ENCODE results near the gene MTFR1L.

The MTFR1L gene

DNA sequence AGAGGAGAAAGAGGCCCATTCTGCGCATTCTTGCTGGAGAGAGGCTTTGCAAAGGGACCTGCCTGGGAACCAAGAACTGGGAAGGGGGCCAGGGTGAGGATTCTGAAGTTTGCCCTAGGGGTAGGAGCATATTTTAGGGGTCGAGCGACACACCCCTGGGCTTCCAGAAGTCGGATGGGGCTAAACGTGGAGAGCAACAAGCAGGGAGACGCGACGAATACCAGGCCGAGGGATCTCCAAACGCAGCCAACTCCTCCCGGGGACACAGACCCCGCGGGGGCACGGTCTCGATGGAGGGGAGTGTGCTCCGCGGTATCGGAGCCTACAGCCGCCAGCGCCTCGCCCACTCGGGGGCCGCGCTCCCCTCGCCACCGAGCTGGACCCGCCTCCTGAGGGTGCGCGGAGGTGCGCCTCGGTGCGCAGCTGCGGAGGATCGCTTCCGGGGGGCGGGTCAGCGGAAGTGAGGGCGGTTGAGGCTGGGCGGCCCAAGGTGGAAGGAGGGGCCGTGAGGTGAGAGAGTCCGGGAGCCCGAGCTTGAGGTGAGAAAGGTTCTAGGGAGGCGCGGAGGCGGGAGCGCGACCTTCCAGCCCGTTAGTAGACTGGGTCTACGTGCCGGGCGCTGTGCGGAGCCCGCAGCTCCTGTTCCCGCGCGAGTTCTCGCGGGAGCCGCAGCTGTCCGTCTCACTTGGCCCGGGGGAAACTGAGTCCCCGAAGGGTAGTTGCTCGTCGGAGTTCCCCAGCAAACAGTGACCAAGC, at the start of gene MTFR1L:
Gene MTFR1L (plus strand): TSS at position 464 of the 756 bp plus-strand sequence. CDS start 3,151 bp downstream, outside the sequence.
- DNase-seq (ENCODE audit: extremely low spot score, insufficient read length, low read depth) (peak; percentile 98), FAIRE-seq (peak; percentile 97)

DNA sequence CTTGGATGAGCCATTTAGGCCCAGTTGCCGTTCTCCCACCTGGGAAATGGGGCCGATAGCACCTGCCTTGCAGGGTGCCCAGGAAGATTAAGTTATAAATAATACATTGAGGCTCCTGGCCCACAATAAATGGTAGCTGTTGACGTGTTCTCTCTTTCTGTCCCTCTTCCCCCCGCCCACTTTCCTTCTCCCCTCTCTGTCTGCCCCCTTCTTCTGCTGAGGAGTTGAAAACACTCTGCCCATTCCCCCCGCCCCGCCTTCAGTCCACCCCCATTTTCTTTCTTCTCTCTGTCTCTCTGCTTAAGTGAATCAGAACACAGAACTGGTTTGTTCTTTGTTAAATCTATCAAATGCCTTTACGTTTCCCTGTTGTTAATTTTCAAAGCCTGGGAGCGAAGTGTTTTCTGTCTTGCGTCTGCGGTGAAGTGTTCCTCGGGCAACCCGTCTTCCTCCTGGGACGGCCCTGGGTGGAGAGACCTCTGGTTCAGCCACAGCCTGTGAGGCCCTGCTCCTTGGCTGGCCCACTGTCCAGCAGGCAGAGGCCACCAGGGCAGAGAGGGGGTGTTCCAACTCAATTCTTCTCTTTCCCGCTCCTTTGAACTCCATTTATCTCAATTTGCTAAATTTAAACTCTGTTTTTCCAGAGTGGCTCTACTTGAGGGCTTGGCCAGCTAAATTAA, 49.1 kb upstream of the MTFR1L start:
- DNase-seq (ENCODE audit: extremely low spot score, insufficient read length, low read depth): no peak
- no peak for FAIRE-seq

DNA sequence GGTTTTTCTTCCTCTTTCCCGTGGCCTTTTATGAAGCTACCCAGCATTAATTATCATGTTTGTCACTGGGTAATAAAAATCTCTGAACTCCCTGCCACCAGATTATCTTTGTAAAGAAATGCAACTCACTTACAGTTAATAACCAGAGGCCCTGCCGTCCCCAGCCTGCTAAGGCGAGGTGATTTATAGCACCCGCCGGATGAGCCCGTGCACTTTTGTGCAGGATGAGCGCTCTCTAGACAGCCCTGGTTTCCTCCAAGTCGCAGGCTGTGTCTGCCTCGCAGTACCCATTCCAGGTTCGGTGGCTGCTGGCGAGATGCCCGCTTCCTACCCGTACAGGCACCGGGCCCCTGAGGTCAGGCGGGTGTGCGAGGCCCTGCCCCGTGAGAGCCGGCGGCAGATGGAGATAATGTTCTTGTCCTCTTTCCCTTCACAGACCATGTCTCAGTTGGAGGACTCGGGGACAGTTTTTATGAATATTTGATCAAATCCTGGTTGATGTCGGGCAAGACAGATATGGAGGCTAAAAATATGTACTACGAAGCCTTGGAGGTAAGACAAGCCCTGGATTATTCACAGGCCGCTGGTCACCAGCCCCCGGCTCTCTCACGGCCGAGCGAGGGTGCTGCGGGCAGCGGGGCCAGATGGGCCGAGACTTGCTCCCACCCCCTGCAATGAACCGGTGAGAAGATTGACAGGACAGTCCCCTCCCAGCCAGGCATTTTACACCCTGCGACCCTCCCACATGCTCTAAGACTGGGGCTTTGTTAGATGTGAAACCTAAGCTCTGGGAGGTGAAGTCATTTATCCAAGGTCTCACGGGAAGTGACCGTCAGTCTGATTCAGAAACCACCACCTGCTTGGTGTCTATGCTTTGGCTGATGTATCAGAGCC, 48.3 kb upstream of the MTFR1L start:
- no peak for DNase-seq (ENCODE audit: extremely low spot score, insufficient read length, low read depth)
- no peak for FAIRE-seq

DNA sequence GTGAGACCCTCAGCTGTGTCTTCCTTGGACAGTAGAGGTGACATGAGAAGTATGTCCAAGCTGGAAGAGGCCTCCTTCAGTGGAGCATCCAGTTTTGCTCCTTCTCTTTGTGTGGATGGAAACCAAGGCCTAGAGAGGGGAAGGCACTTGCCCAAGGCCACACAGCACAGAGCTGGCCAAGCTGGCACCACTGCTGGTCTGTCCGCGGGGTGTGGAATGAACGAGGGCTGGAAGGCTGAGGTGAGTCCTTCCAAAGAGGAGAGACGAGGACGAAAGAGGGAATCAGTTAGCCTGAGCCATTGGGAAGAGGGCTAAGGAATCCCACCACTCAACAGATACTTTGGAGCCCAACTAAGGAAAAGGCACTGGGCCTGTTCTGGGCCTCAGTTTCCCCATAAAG, 47.6 kb upstream of the MTFR1L start:
- no peak for DNase-seq (ENCODE audit: extremely low spot score, insufficient read length, low read depth)
- no peak for FAIRE-seq

DNA sequence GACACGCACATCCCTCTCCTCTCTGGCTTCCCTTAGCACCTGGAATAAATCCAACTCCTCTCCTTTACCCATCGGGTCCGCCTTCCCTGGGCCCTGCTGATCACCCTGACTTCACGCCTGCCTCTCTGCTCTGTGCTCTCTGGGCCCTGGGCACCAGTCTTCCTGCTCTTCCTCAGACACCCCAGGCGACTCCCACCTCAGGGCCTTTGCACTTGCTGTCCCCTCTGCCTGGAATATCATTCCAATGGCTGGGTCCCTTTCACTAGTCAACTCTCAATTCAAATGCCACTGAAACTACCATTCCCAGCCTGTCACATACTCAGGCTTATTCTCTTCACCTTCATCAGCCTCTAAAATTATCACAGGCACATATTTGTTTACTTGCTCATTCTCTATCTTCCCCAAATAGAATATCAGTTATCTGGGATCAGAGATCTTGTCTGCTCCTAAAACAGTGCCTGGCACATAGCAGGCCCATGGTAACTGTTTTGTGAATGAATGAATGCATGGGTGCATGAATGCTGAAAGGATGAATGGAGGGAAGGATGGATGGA, 47.0 kb upstream of the MTFR1L start:
- FAIRE-seq: no peak
- no peak for DNase-seq (ENCODE audit: extremely low spot score, insufficient read length, low read depth)

DNA sequence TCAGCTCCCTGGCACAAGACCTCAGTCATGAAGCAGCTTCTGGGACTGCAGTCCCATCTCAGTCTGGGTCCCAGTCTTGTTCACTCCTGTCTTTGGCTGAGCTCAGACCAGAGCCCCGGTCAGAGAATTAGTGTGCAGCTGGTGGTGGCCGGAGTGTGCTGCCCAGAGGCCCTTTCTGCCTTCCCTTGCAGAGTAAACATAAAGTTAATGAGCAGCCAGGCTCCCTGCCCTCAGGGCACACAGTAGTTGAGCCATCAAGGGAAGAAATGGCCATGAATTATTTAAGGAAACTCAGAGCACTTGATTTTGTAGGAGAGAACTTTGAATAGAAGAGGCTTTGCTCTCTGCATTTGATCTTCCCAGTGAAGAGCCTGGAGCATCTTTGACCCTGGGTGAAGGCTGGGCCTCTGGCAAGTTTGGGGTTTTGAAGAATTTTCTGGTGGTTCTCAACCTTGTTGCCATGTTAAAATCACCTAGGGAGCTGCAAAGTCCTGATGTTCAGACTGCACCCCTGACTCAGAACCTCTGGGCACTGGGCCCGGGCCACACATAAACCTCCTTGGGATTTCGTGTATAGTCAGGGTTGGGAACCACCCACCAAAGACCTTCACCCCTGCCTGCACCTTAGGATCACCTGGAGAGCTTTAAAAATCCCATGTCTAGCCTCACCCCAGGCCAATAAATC, 46.2 kb upstream of the MTFR1L start:
- DNase-seq (ENCODE audit: extremely low spot score, insufficient read length, low read depth): no peak
- no peak for FAIRE-seq

DNA sequence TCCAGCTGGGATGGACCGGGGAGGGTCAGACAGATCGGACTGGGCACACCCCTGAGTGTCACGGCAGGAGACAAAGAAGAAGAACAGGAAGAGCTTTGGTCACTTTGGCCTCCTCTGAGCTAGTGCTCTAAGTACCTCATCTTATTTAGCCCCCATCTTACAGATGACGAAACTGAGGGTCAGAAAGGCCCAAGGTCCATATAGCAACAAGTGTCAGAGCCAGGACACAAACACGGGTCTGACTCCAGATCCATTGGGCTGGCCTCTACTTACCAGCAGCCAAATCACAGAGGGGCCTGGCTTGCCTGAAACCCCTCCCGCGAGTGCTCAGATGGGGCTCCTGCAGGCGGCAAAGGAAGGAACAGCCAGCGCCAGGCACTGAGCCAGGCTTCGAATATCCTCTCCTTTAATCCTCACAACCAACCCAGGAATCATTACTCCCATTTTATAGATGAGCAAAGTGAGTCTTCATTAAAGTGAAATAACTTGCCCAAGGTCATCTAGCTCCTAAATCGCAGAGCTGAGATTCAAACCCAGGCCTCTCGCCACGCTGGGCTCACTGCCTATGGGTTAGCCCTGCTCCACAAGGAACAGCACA, 45.4 kb upstream of the MTFR1L start:
- DNase-seq (ENCODE audit: extremely low spot score, insufficient read length, low read depth): no peak
- FAIRE-seq: no peak

DNA sequence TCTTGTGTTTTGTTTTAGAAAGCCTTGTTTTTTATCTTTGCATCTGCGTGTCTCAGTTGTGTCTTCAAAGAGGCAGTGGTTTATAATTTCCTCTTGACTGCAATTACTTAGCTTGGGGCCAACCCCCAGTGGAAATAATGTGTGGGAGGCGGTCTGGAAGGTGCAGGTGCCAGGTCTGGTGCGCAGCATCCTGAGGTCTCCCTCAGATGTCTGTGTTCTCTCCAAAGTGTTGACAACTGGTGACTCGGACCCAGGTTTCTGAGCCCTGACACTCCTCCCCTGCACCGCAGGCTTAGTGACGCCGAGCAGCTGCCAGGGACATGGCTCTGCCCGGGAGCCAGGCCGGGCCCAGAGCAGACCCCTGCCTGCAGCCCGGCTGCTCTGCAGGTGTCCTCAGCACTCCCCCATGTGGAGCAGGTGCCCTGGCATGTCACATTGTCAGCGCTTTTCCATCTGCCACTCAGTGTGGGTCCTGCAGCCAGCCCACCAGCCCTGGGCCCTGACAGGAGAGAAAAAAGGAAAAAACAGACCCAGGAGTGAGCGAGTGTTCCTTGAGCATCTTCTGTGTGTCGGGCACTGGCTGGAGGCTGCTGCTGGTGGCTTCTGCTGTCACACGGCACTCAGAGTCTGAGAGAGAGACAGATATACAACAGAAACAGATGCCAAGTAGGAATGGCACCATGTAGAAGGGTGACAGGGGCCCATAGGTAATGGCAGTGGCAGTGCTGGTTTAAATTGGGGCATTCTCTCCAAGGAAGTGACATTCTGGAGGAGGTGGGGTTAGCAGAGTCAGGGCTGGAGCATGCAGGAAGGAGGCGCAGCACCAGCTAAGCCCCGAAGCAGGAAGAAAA, 44.6 kb upstream of the MTFR1L start:
- FAIRE-seq: peak; percentile 44
- DNase-seq (ENCODE audit: extremely low spot score, insufficient read length, low read depth): no peak

DNA sequence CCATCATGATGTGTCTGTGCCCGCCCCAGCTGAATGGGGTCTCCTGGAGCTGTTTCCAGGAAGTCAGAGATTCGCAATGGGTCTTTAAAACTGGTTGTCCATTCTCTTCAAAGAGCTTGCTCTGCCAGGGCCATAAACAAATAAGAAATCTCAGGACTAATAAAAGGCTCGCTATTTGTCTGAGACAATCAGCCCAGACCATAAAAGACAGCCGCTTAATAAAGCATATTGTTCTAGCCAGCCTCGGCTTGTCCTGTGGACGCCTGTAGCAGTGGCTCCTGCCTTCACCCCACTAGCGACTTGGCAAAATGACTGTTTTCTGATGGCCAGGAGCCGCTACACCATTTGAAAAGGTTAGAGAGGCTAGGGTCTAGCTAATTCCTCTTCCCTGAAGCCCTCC, 40.4 kb upstream of the MTFR1L start:
- DNase-seq (ENCODE audit: extremely low spot score, insufficient read length, low read depth): no peak
- no peak for FAIRE-seq

DNA sequence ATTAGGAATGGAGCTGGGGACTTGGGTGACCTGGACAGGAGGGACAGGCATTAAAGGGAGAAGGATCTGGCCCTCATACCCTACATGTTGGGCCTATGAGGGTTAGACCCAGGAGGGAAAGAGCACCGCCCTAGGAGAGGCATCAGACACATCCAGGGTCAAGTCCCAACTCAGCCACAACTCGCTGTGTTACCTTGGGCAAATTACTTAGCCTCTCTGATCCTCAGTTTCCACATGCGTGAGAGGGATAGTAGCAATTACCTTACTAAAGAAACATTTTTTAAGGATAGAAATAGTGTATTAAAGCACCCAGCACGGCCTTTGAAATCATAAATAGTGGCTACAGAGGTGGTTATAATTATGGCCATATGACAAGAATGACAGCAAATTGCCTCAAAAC, 39.9 kb upstream of the MTFR1L start:
- no peak for FAIRE-seq
- DNase-seq (ENCODE audit: extremely low spot score, insufficient read length, low read depth): no peak

DNA sequence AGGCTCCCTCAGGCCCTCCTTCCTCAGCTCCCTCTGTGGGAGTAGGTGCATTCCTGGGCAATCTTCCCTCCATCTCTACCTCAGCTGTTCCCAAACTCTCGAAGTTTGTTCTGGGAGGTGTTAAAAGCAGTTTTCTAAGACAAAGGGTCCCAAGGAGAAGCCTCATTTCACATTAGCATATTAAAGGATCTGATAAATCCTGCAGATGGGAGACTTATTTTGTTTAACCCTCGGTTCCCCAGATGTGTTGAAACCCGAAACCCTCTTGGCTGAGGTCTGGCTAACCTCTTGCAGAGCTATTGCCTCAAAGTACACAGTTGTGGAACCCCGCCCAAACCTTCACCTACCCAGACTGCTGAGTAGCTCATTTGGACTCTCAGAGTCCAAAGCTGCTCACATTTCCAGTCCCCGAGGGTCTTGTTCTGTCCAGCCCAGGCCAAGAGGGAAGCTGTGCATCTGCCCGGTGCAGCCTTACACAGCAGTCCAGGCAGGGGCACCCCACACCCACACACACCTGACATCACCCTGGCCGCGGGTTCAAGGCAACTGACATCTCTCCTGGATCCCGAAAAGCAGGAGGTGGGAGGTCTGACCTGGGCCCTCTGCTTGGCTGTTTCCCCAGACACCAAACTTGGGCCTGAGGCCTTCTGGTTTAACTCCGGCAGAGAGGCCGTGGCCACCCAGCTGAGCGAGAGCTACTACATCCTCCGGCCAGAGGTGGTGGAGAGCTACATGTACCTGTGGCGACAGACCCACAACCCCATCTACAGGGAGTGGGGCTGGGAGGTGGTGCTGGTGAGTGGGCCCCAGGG, 39.2 kb upstream of the MTFR1L start:
- DNase-seq (ENCODE audit: extremely low spot score, insufficient read length, low read depth): no peak
- no peak for FAIRE-seq

DNA sequence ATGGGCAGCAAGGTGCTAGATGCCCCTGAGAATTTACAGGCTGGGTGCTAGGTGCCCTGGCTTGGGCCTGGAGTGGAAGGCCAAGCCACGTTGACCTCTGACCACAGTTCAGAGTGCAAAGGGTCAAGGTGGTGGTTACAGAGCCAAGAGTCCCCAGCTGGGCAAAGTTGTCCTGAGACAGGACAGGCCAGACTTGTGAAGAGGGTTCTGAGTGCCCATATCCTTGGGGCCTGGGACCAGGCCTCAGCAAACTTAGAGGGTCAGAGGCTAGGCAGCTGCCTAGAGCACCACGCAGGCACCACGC, 38.7 kb upstream of the MTFR1L start:
- DNase-seq (ENCODE audit: extremely low spot score, insufficient read length, low read depth) (no peak), FAIRE-seq (no peak)

DNA sequence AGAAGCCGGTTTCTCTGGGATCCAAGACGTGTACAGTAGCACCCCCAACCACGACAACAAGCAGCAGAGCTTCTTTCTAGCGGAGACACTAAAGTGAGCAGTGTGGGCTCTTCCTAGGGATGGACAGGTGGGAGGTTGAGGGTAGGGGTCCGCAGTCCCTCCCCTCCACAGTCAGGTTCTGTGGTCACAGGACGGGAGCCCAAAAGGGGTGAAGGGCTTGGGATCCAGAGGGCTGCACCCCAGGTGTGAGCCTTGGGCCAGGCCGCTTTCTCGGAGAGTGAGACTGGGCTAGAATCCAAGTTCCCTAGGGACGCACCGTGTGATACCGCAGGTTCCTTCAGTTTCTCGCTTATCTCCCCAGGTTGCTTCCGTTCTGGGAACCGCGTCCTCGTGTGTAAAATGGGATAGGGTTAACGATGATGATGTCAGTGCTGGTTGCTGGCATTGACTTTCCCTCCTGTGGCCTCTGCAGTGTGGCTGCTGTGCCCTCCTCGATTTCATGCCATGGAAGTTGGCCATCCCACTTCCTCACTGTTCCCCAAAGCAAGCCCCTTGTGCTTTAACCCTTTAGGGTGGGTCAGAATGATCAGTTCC, 37.0 kb upstream of the MTFR1L start:
- FAIRE-seq (no peak), DNase-seq (ENCODE audit: extremely low spot score, insufficient read length, low read depth) (no peak)

DNA sequence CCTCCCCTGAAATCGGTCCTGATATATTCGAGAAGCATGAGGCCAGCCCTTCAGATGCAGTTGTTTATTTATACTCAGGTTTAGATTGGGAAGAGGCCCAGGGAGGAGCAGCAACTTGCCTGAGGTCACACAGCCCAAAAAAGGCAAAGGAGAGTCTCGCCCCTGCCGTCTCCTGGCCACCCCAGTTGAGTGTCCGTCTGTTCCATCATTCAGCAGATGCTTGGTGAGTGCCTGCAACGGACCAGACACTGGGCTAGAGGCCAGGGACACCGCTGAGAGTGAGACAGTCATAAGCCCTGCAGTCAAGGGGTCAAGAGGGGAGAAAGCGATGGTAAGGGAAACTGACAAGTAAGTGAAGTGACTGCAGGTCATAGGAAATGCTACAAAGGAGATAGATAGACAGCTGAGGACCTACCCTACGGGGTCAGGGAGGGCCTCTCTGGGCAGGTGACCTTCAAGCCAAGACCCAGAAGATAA, 35.1 kb upstream of the MTFR1L start:
- no peak for FAIRE-seq

DNA sequence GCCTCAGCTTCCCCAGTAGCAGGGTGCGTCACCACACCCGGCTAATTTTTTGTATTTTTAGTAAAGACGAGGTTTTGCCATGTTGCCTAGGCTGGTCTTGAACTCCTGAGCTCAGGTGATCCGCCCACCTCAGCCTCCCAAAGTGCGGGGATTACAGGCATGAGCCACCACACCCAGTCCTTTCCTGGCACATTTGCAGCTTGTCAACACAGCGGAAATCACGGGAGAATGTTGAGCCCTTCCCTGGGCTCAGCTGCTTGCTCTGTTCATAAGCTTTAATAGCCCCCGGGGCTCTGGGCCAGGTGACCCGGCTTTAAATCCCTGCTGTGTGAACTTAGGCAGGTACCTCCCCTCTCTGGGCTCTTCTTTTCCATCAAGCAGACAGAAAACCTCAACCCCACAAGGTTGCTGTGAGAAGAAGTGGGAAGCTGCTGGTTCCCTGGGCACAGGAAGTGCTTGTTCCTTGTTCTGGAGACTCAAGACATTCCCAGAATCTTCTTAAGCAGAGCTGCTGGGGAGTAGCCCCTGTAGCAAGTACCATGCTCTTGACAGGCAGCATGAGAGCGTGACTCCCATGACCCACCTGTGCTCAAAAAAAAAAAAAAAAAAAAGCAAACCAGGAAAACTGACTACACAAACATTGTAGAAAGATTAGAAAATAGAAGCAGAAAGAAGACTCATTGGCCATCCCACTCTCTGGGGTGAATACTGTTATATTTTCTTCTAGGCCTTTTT, 34.3 kb upstream of the MTFR1L start:
- DNase-seq (ENCODE audit: extremely low spot score, insufficient read length, low read depth) (no peak), FAIRE-seq (no peak)

More for the DNA sequence above, 35.1 kb upstream of the MTFR1L start:
- DNase-seq (ENCODE audit: extremely low spot score, insufficient read length, low read depth): no peak

DNA sequence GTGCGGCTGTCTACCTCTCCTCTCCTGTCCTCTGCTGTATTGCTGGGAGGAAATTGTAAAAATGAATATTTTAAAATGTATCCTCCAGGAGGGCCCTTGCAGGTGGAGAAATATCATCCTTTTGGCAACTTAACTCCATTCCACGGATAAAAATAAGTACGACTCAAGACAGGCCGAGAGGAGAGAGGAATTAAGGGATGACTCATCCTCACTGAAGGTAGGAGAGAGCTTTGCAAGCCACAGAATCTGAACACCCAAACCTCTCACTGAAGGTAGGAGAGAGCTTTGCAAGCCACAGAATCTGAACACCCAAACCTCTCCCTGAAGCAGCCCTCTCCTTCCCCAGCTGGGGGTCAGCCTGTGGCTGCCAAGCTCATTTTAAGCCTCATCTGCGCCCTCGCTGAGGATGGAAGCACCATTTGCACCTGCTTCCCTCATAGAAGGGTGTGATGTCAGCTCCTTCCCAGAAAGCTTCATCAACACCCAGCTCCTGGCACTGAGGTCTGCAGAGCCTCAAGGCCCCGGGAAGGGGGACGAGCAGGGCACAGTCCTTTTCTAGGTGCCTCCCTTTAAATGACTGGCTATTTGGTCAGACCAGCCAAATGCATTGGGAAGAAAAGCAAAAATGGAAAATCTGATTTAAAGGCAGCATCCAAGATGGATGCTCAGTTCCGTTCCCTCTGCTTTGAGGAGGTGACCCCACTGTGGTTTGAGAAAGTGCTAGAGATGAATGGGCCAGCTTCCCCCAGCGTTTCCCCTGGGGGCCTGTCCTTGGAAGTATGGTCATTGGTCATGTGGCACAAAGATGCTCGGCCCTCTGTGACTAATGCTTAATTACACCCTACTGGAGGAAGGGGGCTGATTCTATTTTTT, 32.6 kb upstream of the MTFR1L start:
- FAIRE-seq (no peak), DNase-seq (ENCODE audit: extremely low spot score, insufficient read length, low read depth) (no peak)
